Testis (tissue), 3 donors: Measurements from ENCODE around the gene ADAM11. TPM values are rescaled to one million over a fixed set of nuclear protein-coding genes. Genes with fewer than 3 reads are reported as not detected.
"Not testable (repeated sequence)": the region's sequence is repeated elsewhere in the genome, so short reads cannot be mapped to it uniquely, and the experiment has no call there.

Experiments
- DNase-seq: peaks from one replicate; pipeline ENCODE4 v3.0.0-alpha.2; 2019
- H3K27ac ChIP-seq, 2 donors: fragments of 200-600 bp; sonication (generic); one replicate each; pipeline ENCODE4 v1.5.1; 2019
- H3K27me3 ChIP-seq: fragments of 200-600 bp; sonication (generic); one replicate; pipeline ENCODE4 v1.5.1; 2019
- H3K36me3 ChIP-seq: fragments of 200-600 bp; sonication (generic); one replicate; pipeline ENCODE4 v1.5.1; 2017; ENCODE audit warnings: low read depth; ENCODE audit errors: missing control alignments
- H3K4me1 ChIP-seq: fragments of 200-600 bp; sonication (generic); one replicate; pipeline ENCODE4 v1.5.1; 2019
- H3K4me3 ChIP-seq, 2 donors: fragments of 200-600 bp; sonication (generic); one replicate each; pipeline ENCODE4 v1.5.1; 2017 to 2019
- H3K9me3 ChIP-seq: fragments of 200-600 bp; sonication (generic); one replicate; pipeline ENCODE4 v1.5.1; 2017
- POLR2A ChIP-seq: fragments of 450-650 bp; IDR thresholded peaks from one replicate; pipeline ENCODE4 v1.6.1; 2017; ENCODE audit warnings: antibody characterized with exemption, mild to moderate bottlenecking, moderate library complexity
- WGBS, 2 donors: methylation state at CpG; one replicate each; pipeline ENCODE4 v1.1.5; 2018; 5-methylcytosine and 5-hydroxymethylcytosine counted together
- intact Hi-C: fragments of 100-400 bp; cut with DNase I; formaldehyde crosslinking; loops from one replicate; pipeline ENCODE4 v1.15.1; 2023; ENCODE audit warnings: low total_unique reads
- polyA plus RNA-seq: library from polyadenylated mRNA; stranded (reverse); fragments of 350-450 nt; fragmentation: Illumina TruSeq; extraction: RNeasy Lipid Tissue Mini Kit (QIAGEN cat#74804); gene quantifications from one replicate; pipeline ENCODE4 v1.2.3, GENCODE V29; 2014; ENCODE audit warnings: low read depth, low replicate concordance; ENCODE audit not compliant: insufficient read depth
- total RNA-seq, 2 donors: library from RNA; depleted of rRNA; stranded (reverse); fragments of >200 nt; gene quantifications; one replicate each; pipeline ENCODE4 v1.2.3, GENCODE V29; 2016
- TF ChIP-seq, protein P1 (sequence below), 3 experiments: fragments of 450-650 bp in 2 of 3; fragments of 200-600 bp in 1 of 3; sonication (generic) in 1 of 3; IDR thresholded peaks; one replicate each; pipeline ENCODE4 v1.5.1; 2016 to 2019; ENCODE audit warnings: antibody characterized with exemption in 3 of 3, mild to moderate bottlenecking in 2 of 3, moderate library complexity in 1 of 3

Gene ADAM11
- total and polyA plus RNA-seq, 3 donors from 2014 or later, result 4.9 to 7.6 (median 7.6) TPM

DNA sequence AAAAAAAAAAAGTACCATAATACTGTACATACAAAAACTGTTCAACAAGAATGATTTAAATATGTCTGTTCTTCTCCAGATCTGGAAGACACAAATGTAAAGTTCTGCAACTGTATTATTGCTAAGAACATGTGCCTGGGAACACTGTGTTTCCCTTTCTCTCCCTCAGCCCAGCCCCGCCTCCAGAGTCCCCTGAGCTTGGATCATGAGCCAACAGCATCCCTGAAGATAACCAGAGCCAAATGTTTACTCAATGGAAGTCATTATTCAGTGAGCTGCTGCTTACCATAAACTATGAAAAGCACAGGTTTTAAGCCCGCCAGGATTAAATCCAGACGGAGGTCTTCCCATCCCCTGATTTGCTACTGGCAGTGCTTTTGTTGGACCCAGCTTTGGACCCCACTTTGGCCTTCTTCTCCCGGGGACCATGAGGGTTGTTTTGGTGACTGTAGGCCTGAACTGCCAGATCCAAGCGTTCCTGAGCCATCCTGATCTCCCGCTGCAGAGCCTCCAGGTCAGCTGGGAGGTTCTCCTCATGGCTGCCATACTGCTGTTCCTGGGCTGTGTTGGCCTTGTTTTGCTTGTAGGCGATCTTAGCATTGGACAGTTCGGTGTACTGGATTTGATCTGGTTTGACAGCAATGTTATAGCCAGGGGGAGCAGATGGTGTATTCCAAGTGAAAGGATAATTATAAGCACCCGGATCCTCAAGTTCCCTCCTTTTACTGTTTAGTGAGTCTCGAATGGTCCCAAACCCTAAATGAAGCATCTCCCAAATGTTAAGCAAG is 45.7 kb downstream of the ADAM11 start:
- Histone ChIP-seq H3K9me3 (no peaks in the 10 kb centered on the region), H3K36me3 (no peaks in the 10 kb centered on the region), H3K27ac (no peak overlapping the region), H3K4me1 (no peaks in the 10 kb centered on the region), H3K4me3 (no peak overlapping the region), H3K27me3 (no peaks in the 10 kb centered on the region)
- peak; percentile 43 for DNase-seq
- TF ChIP-seq, protein P1, sequence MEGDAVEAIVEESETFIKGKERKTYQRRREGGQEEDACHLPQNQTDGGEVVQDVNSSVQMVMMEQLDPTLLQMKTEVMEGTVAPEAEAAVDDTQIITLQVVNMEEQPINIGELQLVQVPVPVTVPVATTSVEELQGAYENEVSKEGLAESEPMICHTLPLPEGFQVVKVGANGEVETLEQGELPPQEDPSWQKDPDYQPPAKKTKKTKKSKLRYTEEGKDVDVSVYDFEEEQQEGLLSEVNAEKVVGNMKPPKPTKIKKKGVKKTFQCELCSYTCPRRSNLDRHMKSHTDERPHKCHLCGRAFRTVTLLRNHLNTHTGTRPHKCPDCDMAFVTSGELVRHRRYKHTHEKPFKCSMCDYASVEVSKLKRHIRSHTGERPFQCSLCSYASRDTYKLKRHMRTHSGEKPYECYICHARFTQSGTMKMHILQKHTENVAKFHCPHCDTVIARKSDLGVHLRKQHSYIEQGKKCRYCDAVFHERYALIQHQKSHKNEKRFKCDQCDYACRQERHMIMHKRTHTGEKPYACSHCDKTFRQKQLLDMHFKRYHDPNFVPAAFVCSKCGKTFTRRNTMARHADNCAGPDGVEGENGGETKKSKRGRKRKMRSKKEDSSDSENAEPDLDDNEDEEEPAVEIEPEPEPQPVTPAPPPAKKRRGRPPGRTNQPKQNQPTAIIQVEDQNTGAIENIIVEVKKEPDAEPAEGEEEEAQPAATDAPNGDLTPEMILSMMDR (IDR thresholded peaks at IDR 0.05), result no peak
- no peak for TF ChIP-seq POLR2A
- 65 to 74% methylated on average over 10 of the region's 10 CpGs for WGBS, 2 donors
- intact Hi-C loops, result no loop called here

DNA sequence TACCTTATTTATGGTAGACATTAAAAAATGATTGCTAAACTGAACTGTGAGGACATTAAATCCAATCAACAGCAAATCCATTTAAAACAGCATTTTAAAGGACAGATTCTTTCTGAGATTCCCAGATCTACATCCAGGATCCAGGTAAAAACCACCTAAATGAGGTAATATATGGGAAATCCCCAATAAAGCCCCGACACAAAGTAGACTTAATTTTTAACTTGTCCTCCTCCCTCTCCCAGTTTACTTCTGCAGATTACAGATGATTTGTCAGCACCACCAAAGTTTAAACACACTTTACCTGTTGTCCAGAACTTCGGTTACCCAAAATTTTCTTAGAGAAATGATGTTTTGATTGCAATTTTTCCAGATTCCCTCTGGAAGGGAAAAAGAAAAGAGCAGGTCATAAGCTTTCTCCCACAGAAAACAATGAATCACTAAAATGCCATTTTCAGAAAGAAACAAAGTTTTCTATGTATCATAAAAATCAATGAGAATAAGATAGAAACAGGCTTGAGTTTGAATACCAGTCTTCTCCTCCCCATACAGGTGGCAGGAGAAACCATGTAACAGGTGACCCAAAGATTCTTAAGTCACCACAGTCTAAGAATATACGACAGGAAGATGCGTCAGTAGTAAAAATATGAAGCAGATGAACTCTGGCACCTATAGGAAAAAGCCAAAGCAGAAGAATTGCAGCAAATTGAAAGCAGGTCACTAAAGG is 48.5 kb downstream of the ADAM11 start:
- DNase-seq, result no peak
- no peak overlapping the region for H3K4me3 ChIP-seq
- H3K9me3 ChIP-seq, result no peaks in the 10 kb centered on the region
- no peaks in the 10 kb centered on the region for H3K4me1 ChIP-seq
- no peak overlapping the region for H3K27ac ChIP-seq
- TF ChIP-seq POLR2A, result no peak
- TF ChIP-seq, protein P1 (IDR thresholded peaks at IDR 0.05), result no peak
- no peaks in the 10 kb centered on the region for H3K36me3 ChIP-seq
- intact Hi-C loops, result no loop called here
- 79 to 86% methylated on average over 4 of the region's 4 CpGs for WGBS, 2 donors
- no peaks in the 10 kb centered on the region for H3K27me3 ChIP-seq

DNA sequence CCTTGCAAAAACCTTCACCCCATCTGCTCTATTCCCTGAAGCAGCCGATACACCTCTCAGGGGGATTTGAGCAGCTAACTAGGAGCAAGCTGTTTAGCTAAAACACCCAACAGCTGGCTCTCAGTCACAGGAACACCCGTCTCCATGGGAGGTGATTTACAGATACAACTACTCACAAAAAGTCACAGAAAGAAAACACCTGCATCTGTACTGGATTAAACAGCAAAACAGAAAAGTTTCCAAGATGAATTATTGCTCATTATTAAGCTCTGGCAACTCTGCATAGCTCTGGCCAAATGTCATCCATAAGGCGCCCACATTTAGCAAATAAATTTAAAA is 49.0 kb downstream of the ADAM11 start:
- intact Hi-C loops, result no loop called here
- H3K9me3 ChIP-seq, result no peaks in the 10 kb centered on the region
- no peak overlapping the region for H3K27ac ChIP-seq
- no peaks in the 10 kb centered on the region for H3K27me3 ChIP-seq
- TF ChIP-seq, protein P1 (IDR thresholded peaks at IDR 0.05), result no peak
- TF ChIP-seq POLR2A, result no peak
- H3K4me3 ChIP-seq, result no peak overlapping the region
- H3K4me1 ChIP-seq, result no peaks in the 10 kb centered on the region
- WGBS, 2 donors, result 59 to 61% methylated on average over 3 of the region's 3 CpGs
- DNase-seq, result no peak
- H3K36me3 ChIP-seq, result no peaks in the 10 kb centered on the region

DNA sequence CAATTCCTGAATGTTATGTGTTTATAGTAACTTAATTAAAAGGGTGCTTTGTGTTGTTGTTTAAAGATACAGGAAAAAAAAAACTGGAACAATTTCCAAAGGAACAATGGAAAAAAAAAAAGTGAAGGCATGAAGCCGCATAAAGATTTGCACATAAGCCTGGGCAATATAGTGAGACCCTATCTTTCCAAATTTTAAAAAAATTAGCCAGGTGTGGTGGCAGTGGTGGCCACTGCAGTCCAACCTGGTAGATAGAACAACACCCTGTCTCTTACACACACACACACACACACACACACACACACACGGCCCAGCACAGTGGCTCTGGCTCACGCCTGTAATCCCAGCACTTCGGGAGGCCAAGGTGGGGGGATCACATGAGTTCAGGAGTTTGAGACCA is 49.4 kb downstream of the ADAM11 start:
- no peaks in the 10 kb centered on the region for H3K27me3 ChIP-seq
- no peaks in the 10 kb centered on the region for H3K4me1 ChIP-seq
- no peak overlapping the region for H3K4me3 ChIP-seq
- H3K36me3 ChIP-seq, result no peaks in the 10 kb centered on the region
- no peak overlapping the region for H3K27ac ChIP-seq
- intact Hi-C loops, result no loop called here
- H3K9me3 ChIP-seq, result no peaks in the 10 kb centered on the region
- 87 to 93% methylated on average over 4 of the region's 4 CpGs for WGBS, 2 donors
- DNase-seq, result no peak
- TF ChIP-seq POLR2A, result no peak
- TF ChIP-seq, protein P1 (IDR thresholded peaks at IDR 0.05), result no peak

DNA sequence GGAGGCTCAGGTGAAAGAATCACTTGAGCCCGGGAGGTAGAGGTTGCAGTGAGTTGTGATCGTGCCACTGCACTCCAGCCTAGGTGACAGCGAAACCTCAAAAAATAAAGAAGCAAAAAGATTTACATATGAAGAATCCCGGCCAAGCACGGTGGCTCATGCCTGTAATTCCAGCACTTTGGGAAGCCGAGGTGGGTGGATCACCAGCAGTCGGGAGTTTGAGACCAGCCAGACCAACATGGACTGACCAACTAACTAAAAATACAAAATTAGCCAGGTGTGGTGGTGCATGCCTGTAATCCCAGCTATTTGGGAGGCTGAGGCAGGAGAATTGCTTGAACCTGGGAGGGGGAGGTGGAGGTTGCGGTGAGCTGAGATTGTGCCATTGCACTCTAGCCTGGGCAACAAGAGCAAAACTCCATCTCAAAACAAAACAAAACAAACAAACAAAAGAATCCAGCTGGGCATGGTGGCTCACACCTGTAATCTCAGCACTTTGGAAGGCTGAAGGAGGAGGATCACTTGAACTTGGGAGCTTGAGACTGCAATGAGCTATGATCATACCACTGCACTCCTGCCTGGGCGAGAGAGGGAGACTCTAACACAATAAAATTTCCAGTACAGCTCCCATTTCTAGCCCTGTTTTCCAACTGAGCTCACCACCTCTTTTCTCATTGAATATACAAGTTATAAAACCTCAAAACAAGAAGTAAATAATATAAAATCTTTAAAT is 50.0 kb downstream of the ADAM11 start:
- H3K27me3 ChIP-seq, DNase-seq, H3K27ac ChIP-seq: not testable (repeated sequence)

More for the DNA sequence above, 50.0 kb downstream of the ADAM11 start:
- H3K4me1 ChIP-seq, intact Hi-C loops, H3K4me3 ChIP-seq, H3K9me3 ChIP-seq, H3K36me3 ChIP-seq: not testable (repeated sequence)
- 93% methylated on average over 9 of the region's 9 CpGs for WGBS, 2 donors
